HG02970 (cell line): ENCODE measurements around the gene EPN1.

Experiments
- ATAC-seq: cut with Tn5 transposase; IDR thresholded peaks from one replicate; pipeline ENCODE4 v1.9.1; 2021; ENCODE audit warnings: mild to moderate bottlenecking, moderate library complexity, moderate number of reproducible peaks; ENCODE audit not compliant: unreplicated experiment, low FRiP score

Gene EPN1

GRCh38 chr19:55676889-55677505, 2.0 kb downstream of the EPN1 start:
- ATAC-seq = no peak

- ATAC-seq = no peak
These were observed 2.6 kb downstream of the EPN1 start for GRCh38 chr19:55677572-55678028.

GRCh38 chr19:55678121-55678671, 3.2 kb downstream of the EPN1 start:
- ATAC-seq = peak; percentile 50

- ATAC-seq = no peak
These were observed 4.6 kb downstream of the EPN1 start for GRCh38 chr19:55679343-55680257.

GRCh38 chr19:55680339-55681130, 5.5 kb downstream of the EPN1 start:
- ATAC-seq = no peak

GRCh38 chr19:55681131-55682092, 6.4 kb downstream of the EPN1 start:
- no peak for ATAC-seq

GRCh38 chr19:55683449-55684261, 8.6 kb downstream of the EPN1 start:
- ATAC-seq = no peak

- no peak for ATAC-seq
These were observed 10.1 kb downstream of the EPN1 start for GRCh38 chr19:55684946-55685681.

GRCh38 chr19:55685776-55686175, 10.8 kb downstream of the EPN1 start:
- no peak for ATAC-seq

- no peak for ATAC-seq
These were observed 11.5 kb downstream of the EPN1 start for GRCh38 chr19:55686311-55687050.

GRCh38 chr19:55687281-55688201, 12.5 kb downstream of the EPN1 start:
- ATAC-seq = no peak

- no peak for ATAC-seq
These were observed 13.6 kb downstream of the EPN1 start for GRCh38 chr19:55688422-55689218.

GRCh38 chr19:55689411-55690108, 14.5 kb downstream of the EPN1 start:
- no peak for ATAC-seq

GRCh38 chr19:55690109-55690768, 15.2 kb downstream of the EPN1 start:
- no peak for ATAC-seq
